Frontal cortex (tissue), 4 donors: ENCODE measurements around the gene CCNL1. TPM values are rescaled to one million over a fixed set of nuclear protein-coding genes. Genes with fewer than 3 reads are reported as not detected.
A peak's percentile ranks its signal among the peaks of the same experiment; 100 is the strongest.
"Not testable (repeated sequence)": the region's sequence is repeated elsewhere in the genome, so short reads cannot be mapped to it uniquely, and the experiment has no call there.

Source experiments
- DNase-seq, 2 donors: peaks; one replicate each; pipeline ENCODE4 v3.0.0; 2012; ENCODE audit warnings: low spot score in 2 of 2
- FAIRE-seq: peaks from 2 replicates; lab custom pipeline; 2012; peaks lifted over from hg19 to GRCh38; lab: Jason Lieb, UNC
- total RNA-seq: library from RNA; depleted of rRNA; stranded (reverse); fragments of >200 nt; gene quantifications from one replicate; pipeline ENCODE4 v1.2.3, GENCODE V29; 2014
- donor health status: control.
- donor health status: control.
- donor health status: control.

The CCNL1 gene
- total RNA-seq, 1 donor from 2014 or later: 64.4 TPM

- no peak for FAIRE-seq
- DNase-seq: peak in 1 of 2 donors; percentile 10
Measured at GRCh38 chr3:157174290-157174648, 14.3 kb upstream of the CCNL1 start.

- FAIRE-seq, DNase-seq: not testable (repeated sequence)
Measured at GRCh38 chr3:157173343-157173742, 13.4 kb upstream of the CCNL1 start.

GRCh38 chr3:157172746-157173145 lies 12.8 kb upstream of the CCNL1 start:
- FAIRE-seq (no peak), DNase-seq (no peak)

GRCh38 chr3:157170861-157171260 lies 10.9 kb upstream of the CCNL1 start:
- no peak for FAIRE-seq
- no peak for DNase-seq

- FAIRE-seq: no peak
- DNase-seq: no peak
Measured at GRCh38 chr3:157167371-157168042, 7.6 kb upstream of the CCNL1 start.

GRCh38 chr3:157166561-157166960 lies 6.6 kb upstream of the CCNL1 start:
- FAIRE-seq: no peak
- DNase-seq: no peak

- FAIRE-seq: no peak
Measured at GRCh38 chr3:157166115-157166514, 6.2 kb upstream of the CCNL1 start.

GRCh38 chr3:157163217-157163953 lies 3.4 kb upstream of the CCNL1 start:
- DNase-seq (no peak), FAIRE-seq (no peak)

More at GRCh38 chr3:157166115-157166514, 6.2 kb upstream of the CCNL1 start:
- no peak for DNase-seq

- FAIRE-seq, DNase-seq: not testable (repeated sequence)
Measured at GRCh38 chr3:157162620-157163019, 2.7 kb upstream of the CCNL1 start.

GRCh38 chr3:157160658-157161424 lies 894 bp upstream of the CCNL1 start:
- peak; percentile 40 to 58 for DNase-seq
- FAIRE-seq: no peak

- FAIRE-seq (no peak), DNase-seq (peak in 1 of 2 donors; percentile 28)
Measured at GRCh38 chr3:157159037-157159761, 748 bp downstream of the CCNL1 start.

GRCh38 chr3:157157836-157158235 lies 2.1 kb downstream of the CCNL1 start:
- DNase-seq (no peak), FAIRE-seq (no peak)

- DNase-seq: no peak
- FAIRE-seq: no peak
Measured at GRCh38 chr3:157156837-157157635, 2.9 kb downstream of the CCNL1 start.

- FAIRE-seq: no peak
Measured at GRCh38 chr3:157155591-157155990, 4.4 kb downstream of the CCNL1 start.

GRCh38 chr3:157154563-157155330 lies 5.2 kb downstream of the CCNL1 start:
- DNase-seq (no peak), FAIRE-seq (no peak)

More at GRCh38 chr3:157155591-157155990, 4.4 kb downstream of the CCNL1 start:
- no peak for DNase-seq

- FAIRE-seq: no peak
- DNase-seq: no peak
Measured at GRCh38 chr3:157152930-157153329, 7.0 kb downstream of the CCNL1 start.

- FAIRE-seq (no peak), DNase-seq (no peak)
Measured at GRCh38 chr3:157152438-157152837, 7.5 kb downstream of the CCNL1 start.

- DNase-seq: no peak
- no peak for FAIRE-seq
Measured at GRCh38 chr3:157151627-157152026, 8.3 kb downstream of the CCNL1 start.
